Measurements from ENCODE around the gene SLC22A3.

SLC22A3 gene

GRCh38 chr6:160418370-160418769, 70.2 kb downstream of the SLC22A3 start:
- no peak for DNase-seq (ENCODE audit: low spot score)

- DNase-seq (ENCODE audit: low spot score): no peak
Measured at GRCh38 chr6:160419488-160419887, 71.3 kb downstream of the SLC22A3 start.

- DNase-seq (ENCODE audit: low spot score): no peak
Measured at GRCh38 chr6:160420253-160420968, 72.2 kb downstream of the SLC22A3 start.

GRCh38 chr6:160420969-160421556, 72.9 kb downstream of the SLC22A3 start:
- no peak for DNase-seq (ENCODE audit: low spot score)

GRCh38 chr6:160421854-160422253, 73.7 kb downstream of the SLC22A3 start:
- no peak for DNase-seq (ENCODE audit: low spot score)

GRCh38 chr6:160424256-160424655, 76.1 kb downstream of the SLC22A3 start:
- DNase-seq (ENCODE audit: low spot score): no peak

- DNase-seq (ENCODE audit: low spot score): no peak
Measured at GRCh38 chr6:160426136-160426535, 78.0 kb downstream of the SLC22A3 start.

- DNase-seq (ENCODE audit: low spot score): no peak
Measured at GRCh38 chr6:160427312-160428068, 79.3 kb downstream of the SLC22A3 start.

GRCh38 chr6:160428069-160428430, 79.9 kb downstream of the SLC22A3 start:
- no peak for DNase-seq (ENCODE audit: low spot score)

- DNase-seq (ENCODE audit: low spot score): no peak
Measured at GRCh38 chr6:160428818-160429619, 80.8 kb downstream of the SLC22A3 start.

- DNase-seq (ENCODE audit: low spot score): no peak
Measured at GRCh38 chr6:160429620-160429895, 81.4 kb downstream of the SLC22A3 start.

GRCh38 chr6:160430203-160430602, 82.0 kb downstream of the SLC22A3 start:
- no peak for DNase-seq (ENCODE audit: low spot score)

GRCh38 chr6:160430751-160431150, 82.6 kb downstream of the SLC22A3 start:
- no peak for DNase-seq (ENCODE audit: low spot score)

- no peak for DNase-seq (ENCODE audit: low spot score)
Measured at GRCh38 chr6:160431226-160431625, 83.0 kb downstream of the SLC22A3 start.

GRCh38 chr6:160431791-160432404, 83.7 kb downstream of the SLC22A3 start:
- DNase-seq (ENCODE audit: low spot score): no peak

- DNase-seq (ENCODE audit: low spot score): no peak
Measured at GRCh38 chr6:160435935-160436334, 87.8 kb downstream of the SLC22A3 start.

GRCh38 chr6:160437154-160437553, 89.0 kb downstream of the SLC22A3 start:
- DNase-seq (ENCODE audit: low spot score): no peak

GRCh38 chr6:160437775-160438174, 89.6 kb downstream of the SLC22A3 start:
- no peak for DNase-seq (ENCODE audit: low spot score)

- DNase-seq (ENCODE audit: low spot score): no peak
Measured at GRCh38 chr6:160438481-160438880, 90.3 kb downstream of the SLC22A3 start.

- DNase-seq (ENCODE audit: low spot score): no peak
Measured at GRCh38 chr6:160439751-160440150, 91.6 kb downstream of the SLC22A3 start.

- DNase-seq (ENCODE audit: low spot score): no peak
Measured at GRCh38 chr6:160442151-160442550, 94.0 kb downstream of the SLC22A3 start.

- DNase-seq (ENCODE audit: low spot score): no peak
Measured at GRCh38 chr6:160445130-160445529, 97.0 kb downstream of the SLC22A3 start.
